NCI-H187 treated with DMSO at 0.1 percent for 48 hours (cell line): Measurements from ENCODE around the gene GRIK3.
"Not testable (repeated sequence)": the region's sequence is repeated elsewhere in the genome, so short reads cannot be mapped to it uniquely, and the experiment has no call there.

Source experiments
- DNase-seq: peaks from one replicate; lab custom pipeline; 2025; lab: John Stamatoyannopoulos, UW

The GRIK3 gene

DNA sequence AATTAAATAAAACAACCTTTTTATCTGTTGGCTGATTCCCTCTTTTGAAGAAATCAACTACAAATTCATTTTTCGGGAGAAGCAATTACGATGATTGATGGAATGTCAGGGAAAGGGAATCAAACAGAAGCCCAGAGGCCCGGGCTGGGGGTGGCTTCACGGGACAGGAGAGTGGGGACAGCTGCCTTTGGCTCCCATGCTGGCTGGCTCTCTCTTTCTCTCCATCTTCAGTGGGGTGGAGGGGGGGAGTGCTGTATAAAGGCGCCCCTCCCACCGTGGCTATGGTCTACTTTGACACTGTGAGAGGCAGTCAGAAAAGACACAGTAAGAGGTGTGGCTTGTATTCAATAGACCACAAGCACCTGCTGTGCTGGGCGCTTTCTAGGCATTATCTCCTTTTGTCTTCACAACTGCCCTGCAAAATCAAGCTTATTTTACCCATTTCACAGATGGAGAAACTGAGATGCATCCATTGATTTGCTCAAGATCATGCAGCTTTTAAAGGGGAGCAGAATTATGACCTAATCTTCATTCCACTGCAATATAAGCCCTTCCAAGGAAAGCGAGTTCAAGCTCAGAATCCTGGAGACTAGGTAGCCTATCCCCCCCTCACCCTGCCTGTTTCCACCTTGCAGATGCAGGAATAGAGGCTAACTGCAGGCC, 92.9 kb downstream of the GRIK3 start:
- DNase-seq: no peak

DNA sequence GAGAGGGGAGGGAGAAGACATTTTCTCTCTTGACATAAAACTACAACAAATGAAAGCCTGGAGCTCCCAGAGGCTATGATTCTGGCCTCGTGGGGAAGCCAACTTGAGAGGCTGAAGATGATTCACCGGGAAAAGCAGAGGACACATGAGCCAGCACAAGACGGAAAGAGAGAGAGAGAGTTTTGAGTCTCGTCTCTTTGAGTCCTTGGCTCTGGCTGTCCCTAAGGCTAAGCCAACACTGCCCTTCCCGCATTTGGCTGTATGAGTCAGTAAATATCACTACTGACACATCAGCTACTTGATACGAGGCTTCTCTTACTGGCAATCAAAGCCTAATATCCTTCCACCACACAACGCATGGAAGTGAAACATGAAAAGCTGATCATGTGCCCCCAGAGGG, 95.5 kb downstream of the GRIK3 start:
- no peak for DNase-seq

DNA sequence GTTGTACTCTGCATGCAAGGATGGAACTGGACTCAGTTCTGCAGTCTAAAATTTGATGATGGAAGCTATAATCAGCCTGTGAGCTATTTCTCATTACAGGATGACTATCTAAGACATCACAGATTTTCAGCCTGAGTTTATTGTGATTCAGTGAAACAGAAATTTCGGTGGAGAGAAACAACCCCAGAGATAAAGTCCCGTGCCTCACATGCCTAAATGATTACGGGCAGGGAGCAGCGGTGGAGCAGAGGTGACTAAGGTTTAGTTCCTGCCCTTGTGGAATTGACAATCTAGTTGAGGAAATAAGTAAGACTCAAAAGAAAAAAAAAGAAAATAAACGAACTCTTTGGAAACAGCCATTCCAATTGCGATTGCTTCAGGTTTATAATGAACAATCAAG, 96.9 kb downstream of the GRIK3 start:
- DNase-seq: no peak

DNA sequence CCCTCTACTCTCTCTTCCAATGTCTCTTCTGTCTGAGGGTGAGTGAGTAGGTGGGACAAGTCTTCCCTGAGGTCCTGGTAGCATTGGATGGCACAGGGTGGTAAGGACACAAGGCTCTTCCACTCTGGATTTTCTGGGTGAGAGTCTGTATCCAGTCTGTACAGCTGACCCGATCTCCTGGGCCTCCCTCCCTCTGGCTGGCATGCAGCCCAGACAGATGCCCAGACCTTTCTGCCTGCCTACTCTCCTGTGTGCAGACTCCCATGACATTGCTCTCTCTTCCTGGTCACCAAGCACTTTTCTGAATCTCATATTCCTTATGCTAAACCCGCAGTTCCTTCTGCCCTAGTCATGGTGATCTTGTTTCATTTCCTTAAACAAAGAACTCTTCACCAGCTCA, 100.3 kb downstream of the GRIK3 start:
- peak; percentile 32 for DNase-seq

DNA sequence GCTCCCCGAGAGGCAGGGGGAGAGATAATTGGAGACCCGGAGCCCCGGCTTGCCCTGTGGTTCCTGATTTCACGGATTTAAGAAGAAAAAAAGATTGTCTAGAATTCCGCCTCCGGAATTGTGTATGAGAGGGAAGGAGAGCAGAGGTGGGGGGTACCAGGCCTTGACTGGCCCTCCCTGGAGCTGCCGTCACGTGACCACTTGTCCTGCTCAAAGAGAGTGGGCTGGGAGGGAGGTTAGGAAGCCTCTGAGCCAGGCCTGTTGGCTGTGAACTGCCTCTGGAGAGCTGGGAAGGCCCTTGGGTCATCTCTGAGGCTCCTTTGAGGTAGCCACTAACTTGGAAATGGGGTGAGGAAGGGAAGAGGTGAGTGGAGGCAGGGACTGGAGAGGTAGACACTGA, 106.5 kb downstream of the GRIK3 start:
- DNase-seq: no peak

DNA sequence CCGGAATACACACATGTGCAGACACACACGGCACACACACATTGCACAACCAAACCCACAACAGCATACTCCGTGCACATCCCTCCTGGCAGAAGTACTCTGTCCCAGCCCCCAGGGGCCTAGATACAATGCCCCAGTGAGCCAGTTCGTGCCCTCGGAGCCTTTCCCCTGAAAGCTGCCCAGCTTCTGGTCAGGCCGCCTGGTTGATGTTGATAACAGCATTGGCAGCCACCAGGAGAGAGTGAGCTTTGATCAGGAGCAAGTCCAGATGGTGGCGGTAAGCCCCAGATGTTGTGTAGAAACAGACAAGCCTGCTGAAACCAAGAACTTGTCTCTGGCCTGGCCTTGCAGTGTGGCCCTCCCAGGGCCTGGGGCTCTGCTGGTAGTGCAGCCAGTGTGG, 109.1 kb downstream of the GRIK3 start:
- DNase-seq: no peak

DNA sequence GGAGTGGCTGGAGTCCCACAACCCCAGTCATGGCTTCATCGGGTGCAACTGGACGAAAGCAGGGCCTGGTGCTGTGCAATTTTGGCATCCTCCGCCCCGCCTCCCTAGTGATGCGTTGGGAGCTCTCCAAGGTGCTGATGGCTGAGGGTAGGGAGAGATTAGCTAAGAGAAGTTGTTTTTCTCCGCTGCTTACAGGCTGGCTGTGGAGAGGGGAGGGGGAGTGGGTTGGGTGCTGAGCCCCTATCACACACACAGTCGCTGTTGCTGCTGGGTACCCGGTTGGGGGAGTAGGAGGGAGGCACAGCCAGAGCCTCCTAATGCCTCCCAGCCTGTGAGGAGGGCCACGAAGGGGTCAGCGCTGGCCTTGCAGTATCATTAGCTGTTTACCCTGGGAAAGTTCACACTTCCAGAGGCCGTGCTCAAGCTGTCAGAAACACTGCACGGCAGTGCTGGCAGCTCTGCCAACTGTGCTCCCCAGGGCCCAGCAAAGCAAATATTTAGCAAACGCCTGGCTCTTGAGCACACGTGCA, 110.0 kb downstream of the GRIK3 start:
- no peak for DNase-seq

DNA sequence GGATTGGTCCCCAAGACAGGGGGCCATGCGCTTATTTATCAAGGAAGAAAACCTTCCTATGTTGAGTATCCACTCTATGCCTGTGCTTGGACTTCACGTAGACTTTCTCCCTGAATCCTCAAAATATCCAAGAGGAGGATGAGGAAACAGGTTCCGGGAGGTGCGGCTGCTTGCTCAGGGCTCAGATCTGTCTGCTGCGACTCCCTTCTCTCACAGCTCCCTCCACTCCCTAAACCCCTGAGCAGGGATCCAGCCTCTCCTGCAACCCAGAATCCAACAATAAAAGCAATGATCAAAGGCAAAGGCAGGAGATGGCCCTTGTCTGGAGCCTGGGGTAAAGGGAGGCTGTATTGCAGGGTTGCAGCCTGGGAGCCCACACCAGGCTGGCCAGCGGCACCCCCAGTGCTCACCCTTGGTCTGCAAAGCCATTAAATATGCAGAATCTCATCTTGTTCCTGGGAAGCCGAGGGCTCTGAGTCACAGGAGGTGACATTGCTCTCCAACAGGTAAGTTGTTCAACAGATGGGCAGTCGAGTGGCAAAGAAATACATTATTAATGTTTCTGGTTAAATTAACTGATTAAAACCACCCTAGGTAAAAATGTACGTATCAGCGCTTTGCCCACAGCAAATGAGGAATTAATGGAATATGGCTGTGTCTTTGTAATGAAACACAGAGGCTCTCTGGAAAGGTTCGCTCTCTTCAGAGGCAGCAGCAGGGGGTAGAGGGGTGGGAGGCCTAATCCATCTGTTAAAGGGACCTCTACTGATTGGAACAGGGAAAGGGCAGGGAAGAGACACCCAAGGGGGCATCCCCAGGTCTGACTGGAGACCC, 111.5 kb downstream of the GRIK3 start:
- DNase-seq: no peak

DNA sequence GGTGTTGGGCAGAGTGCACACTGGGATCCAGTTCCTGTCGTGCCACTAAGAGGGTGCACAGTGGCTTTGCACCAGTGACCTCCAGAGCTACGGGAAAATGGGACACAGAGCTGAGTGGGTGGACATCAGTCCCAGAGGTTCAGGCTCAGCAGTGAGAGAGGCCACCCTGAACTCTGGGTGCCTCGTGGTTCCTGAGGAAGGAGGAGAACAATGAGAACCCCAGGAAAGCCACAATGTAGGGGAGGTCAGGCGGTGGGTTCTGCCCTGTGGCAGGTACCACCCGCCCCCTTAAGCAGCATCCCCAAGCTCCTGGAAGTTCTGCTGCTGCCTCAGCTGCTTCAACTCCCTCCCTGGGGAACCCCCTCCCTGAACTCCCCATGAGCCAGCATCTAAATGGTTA, 112.2 kb downstream of the GRIK3 start:
- no peak for DNase-seq

DNA sequence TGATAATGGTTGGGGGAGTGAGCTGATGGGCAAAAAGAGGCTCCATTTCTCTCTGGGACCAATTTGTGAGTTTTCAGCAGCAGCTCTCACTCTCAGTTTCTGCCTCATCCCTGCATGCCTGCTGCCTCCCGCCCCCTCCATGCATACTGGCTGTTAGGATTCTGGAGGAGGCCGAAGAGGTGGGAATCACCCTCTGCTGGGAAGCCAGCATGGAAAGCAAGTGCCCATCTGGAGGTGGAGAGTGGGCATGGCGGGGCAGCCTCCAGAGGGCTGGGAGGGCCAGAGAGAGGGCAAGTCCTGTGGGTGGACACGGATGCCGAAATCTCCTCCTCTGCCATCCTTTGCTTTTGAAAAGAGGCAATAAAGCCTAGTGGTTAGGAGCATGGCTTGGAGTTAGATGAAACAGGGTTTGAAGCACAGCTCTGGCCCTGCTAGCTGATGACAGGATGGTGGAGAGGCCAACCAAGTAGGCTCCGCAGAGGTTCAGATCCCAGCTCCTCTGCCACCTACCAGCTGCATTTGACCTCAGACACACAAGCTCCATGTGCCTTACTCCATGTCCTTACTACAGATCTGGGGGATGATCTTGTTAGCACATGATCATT, 113.4 kb downstream of the GRIK3 start:
- no peak for DNase-seq

DNA sequence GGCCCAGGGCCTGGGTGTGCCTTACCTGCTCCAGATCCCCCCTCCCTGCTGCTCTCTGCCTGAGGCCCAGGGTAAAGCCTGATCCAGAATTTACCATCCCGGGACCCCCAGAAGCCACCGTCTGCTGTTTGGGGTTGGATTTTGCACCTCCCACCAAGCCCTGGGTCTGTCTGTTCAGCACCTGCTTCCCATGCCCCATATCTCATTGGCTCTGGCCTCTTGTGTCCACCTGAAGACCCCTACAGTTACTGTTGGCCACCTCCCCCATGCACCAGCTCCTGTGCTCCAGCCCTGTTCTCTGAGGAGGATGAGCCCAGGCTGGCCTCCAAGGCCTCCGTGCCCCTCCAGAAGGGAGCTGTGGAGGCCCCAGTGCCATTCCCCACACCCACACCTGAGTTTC, 113.9 kb downstream of the GRIK3 start:
- no peak for DNase-seq

DNA sequence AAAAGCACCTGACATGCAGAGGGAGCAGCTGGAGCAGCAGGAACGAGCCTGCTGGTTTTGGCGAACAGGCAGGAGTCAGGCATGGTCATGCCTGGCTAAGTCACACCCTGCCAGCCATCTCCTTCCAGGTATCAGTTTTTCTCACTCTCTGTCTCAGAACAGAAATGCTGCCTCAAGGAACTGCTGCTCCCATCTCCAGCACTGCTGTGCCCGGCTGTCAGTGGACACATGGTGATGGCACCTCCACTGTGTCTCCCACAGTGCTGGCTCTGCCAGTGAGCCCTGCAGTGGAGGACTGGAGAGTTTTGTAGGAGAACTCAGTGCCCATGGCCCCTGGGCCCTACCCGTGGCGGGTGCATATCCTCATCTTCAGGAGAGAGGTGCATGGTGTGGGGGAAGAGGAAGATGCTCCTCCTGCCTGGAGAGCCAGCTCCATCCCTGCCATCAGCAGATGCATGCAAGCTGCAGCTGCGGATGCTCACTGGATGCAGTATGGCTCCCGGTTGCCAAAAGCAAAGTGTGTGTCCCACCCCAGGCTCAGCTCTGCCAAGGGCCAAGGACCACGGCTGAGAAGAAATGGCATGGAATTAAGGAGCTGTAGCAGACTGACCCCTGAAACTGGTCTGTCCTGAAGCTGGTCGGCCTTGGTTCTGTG, 114.7 kb downstream of the GRIK3 start:
- no peak for DNase-seq

DNA sequence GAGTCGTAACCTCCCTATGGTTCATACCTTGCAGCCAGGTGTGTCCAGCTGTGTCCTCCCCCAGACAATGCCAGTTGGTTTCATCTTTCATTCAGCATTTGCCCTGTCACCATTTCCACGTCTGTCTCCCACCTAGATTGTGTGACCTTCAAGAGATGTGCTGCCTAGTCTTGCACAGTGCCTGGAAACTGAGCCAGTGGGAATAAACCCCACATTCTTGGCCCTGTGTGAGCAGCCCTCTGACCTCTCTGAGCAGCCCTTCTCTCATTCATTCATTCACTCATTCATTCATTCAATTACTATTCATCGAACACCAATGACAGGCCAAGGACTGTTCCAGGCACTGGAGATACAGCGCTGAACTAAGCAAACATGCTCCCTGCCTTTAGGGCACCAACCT, 115.7 kb downstream of the GRIK3 start:
- no peak for DNase-seq

DNA sequence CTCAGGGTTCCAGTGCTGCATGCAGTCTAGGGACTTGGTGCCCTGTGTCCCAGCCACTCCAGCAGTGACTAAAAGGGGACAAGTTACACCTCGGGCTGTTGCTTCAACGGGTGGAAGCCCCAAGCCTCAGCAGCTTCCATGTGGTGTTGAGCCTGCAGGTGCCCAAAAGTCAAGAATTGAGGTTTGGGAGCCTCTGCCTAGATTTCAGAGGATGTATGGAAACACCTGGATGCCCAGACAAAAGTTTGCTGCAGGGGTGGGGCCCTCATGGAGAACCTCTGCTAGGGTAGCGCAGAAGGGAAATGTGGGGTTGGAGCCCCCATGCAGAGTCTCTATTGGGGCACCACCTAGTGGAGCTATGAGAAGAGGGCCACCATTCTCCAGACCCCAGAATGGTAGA, 117.8 kb downstream of the GRIK3 start:
- not testable (repeated sequence) for DNase-seq

DNA sequence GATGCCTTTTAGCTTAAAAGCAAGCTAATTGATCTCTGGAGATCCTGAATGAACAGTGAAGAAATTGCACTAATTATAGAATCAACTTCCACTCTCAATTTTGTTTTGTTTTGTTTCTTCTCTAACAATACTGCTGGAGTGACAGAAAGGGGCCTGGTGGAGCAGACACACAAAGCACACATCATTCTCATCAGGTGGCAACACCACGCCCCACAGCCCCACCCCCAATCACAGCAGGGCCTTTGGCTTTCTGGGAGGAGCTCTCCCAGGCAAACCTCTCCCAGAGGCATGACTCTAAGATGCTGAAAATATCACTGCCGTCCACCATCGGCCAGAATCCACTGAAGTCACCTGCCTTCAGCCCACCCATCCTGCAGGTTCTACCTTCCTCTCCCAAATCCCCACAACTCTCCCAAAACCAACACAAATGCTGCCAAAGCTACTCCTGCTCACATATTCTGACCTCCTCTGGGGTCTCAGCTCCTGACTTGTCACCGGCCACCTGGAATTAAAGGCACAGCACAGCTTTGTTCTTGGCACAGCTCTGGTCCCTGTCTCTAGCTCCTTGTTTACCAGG, 120.7 kb downstream of the GRIK3 start:
- no peak for DNase-seq

DNA sequence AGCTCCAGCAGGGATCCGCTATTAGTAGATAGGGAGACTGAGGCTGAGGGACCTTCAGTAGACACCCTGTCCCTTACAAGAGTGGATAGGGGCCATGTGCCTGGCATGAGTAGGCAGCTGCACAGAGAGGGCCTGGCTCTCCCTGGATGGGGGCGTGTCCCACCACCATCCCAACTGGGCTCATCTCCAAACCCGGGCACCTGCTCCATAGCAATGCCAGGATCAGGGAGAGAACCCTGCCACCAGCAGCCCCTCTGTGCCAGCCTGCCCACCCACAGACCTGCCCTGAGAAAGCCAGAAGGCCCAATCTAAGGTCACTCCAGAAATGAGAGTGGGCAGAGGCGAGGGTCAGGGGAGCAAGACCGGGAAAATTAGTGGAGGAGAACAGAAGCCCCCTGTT, 121.3 kb downstream of the GRIK3 start:
- no peak for DNase-seq

DNA sequence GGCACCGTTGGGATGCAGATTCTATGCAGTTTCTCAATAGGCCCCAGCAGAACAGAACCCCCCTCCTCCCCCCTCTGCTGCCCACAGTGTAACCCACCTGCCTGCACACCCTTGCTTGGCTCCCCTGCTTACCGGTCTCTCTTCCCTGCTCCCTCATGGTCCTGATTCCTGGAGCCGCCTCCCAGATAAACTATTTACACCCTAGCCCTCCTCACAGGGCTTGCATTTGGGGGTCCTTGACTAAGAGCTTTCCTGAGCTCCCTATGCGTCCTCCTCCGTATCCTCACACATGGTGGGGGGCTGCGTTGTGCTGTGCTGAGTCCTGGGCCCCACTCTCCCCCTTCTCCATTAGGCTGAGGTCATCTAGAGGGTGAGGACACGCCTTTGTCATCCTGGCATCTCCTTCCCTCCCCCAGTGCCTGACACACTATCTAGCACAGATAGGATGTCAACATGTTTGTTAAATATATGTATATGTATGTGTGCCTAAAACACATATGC, 121.9 kb downstream of the GRIK3 start:
- no peak for DNase-seq

DNA sequence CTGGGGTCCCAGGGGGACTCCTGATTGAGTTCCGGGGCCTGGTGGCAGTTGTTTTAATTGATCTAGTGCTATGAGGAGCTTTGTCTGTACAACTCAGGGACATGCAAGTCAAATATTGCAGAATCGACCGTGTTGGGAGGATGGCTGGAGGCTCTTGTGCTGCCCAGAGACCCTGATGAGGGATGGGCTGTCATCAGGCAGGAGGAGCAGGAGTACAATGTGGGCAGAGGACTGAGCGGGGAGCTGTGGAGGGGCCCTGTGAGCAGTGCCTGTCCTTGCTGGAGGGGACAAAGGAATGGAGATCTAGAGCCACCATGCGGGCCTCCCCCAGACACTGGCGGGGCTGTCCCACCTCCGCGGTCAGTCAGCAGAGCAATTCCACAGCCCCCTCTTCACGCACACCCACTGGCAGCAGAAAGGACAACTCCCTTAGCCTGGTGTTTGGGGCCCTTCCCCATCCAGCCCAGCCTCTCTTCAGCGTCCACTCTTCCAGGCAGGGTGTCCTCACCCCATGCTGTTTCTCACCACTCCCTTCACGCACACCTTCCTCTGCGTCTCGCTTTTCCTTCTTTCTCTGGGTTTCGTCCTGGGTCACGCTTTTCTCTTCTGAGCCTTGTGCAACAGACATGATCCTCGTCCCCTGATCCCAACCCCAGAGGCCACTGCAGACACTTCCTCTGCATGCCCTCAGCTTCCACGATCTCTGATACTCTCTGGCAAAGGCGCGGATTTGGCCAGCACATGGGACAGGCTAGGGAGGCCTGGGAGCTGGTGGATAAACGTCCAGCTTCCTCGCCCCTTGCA, 122.6 kb downstream of the GRIK3 start:
- no peak for DNase-seq

DNA sequence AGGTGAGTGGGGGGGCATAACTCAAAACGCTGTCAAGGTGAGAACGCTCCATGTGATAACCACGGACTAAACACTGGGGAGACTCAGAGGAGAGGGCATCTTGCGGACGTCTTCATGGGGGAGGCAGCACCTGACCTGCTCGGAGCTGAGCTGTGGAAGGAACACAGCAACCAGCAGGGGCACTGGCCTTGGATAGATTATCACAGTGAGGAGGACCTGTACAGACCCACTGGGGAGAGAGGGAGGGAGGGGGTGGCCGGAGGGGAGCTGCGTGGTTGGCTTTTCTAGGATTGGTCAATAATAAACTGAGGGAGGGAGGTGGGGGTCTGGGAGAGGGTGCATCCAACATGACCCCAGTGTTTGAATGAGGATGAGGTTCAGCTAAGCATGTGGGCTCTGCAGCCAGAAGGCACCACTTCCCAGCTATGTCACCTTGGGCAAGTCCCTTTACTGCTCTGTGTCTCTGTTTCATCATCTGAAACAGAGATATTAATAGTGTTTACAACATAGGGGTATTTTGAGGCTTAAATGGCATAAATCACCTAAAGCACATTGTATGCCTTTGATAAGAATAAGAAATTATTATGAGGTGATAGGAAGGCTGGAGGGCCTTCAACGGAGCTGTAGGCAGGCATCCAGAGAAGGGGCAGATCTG, 123.3 kb downstream of the GRIK3 start:
- no peak for DNase-seq

DNA sequence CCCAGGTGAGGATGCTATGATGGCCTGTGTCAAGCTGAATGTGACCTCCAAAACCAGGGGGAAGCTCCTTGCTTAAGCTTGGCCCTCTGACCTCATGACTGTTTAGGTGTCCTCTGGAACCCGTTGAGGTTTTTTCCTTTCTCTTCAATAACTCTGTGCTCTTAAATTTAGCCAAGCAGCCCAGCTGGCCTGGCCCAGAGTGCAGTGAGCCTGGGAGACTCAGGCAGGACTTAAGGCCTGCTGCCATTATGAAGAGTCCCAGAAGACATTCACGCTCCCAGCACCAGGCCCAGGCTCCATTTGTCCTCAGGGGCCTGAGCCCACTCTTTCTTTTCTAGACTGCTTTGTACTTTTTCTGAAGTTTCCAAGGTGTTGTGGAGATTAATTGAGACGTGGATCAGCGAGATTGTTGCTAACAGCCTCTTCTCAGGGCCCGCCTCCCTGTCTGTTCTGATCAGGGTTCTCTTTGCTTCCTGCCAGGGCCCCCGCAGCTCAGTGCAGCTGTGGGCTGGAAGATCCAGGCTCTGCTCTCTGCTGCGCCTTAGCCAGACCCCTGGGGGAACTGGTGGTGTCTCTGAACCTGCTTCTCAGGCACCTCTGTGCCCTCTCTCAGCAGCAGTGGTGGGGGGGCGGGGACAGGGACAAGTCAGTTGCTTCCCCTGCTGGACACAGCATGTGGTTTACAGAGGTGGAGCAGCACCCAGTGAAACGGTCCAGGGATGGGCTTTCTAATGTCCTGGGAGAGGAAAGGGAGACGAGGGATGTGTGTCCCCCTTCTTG, 124.2 kb downstream of the GRIK3 start:
- DNase-seq: no peak
